Measurements from ENCODE around the gene SPEF2. TPM values are rescaled to one million over a fixed set of nuclear protein-coding genes. Genes with fewer than 3 reads are reported as not detected.

SPEF2 gene
- total and polyA plus RNA-seq, 2 experiments from 2014 or later, result 0.17 to 0.21 TPM

- no peak for TF ChIP-seq REST (IDR thresholded peaks at IDR 0.05; ENCODE audit: unreplicated experiment)
- no peaks in the 10 kb centered on the region for H4K20me1 ChIP-seq (replicated peaks; ENCODE audit: insufficient read depth)
- no peaks in the 10 kb centered on the region for H3K4me1 ChIP-seq (ENCODE audit: insufficient read depth)
- H3F3A ChIP-seq (replicated peaks; ENCODE audit: low read depth), result no peaks in the 10 kb centered on the region
- Mint-ChIP-seq H3K27me3 (ENCODE audit: insufficient read depth, low read depth, poor library complexity) (peaks cover 2% of the 10 kb centered on the region), H3K4me3 (no peak overlapping the region), H3K36me3 (ENCODE audit: low read depth) (no peaks in the 10 kb centered on the region), H3K4me1 (no peaks in the 10 kb centered on the region), H3K27ac (no peak overlapping the region), H3K9me3 (peaks cover 4% of the 10 kb centered on the region; the same call in 2 of the 3 replicates)
- DNase-seq (ENCODE audit: low spot score) (no peak), ATAC-seq (no peak)
- H3K27me3 ChIP-seq (ENCODE audit: insufficient read depth), result no peaks in the 10 kb centered on the region
- H3K4me2 ChIP-seq, result no peak overlapping the region
- H3K27ac ChIP-seq (ENCODE audit: low read depth), result no peak overlapping the region
- H3K79me2 ChIP-seq (replicated peaks; ENCODE audit: insufficient read depth), result no peaks in the 10 kb centered on the region
- no peak overlapping the region for H3K4me3 ChIP-seq
- H2AFZ ChIP-seq, result no peak overlapping the region
- H3K36me3 ChIP-seq (ENCODE audit: insufficient read depth), result no peaks in the 10 kb centered on the region
- no peaks in the 10 kb centered on the region; the same call in 1 of the 2 replicates for H3K9me2 ChIP-seq (ENCODE audit: insufficient read depth)
These were observed 8.4 kb downstream of the SPEF2 start for GRCh38 chr5:35626108-35626507.

- Histone ChIP-seq H4K20me1 (replicated peaks; ENCODE audit: insufficient read depth) (no peaks in the 10 kb centered on the region), H3K4me2 (no peak overlapping the region), H3K27me3 (ENCODE audit: insufficient read depth) (no peaks in the 10 kb centered on the region), H3F3A (replicated peaks; ENCODE audit: low read depth) (no peaks in the 10 kb centered on the region), H3K27ac (ENCODE audit: low read depth) (no peak overlapping the region), H3K4me1 (ENCODE audit: insufficient read depth) (no peaks in the 10 kb centered on the region), H2AFZ (no peak overlapping the region), H3K4me3 (no peak overlapping the region), H3K36me3 (ENCODE audit: insufficient read depth) (no peaks in the 10 kb centered on the region), H3K79me2 (replicated peaks; ENCODE audit: insufficient read depth) (no peaks in the 10 kb centered on the region), H3K9me2 (ENCODE audit: insufficient read depth) (no peaks in the 10 kb centered on the region; the same call in 1 of the 2 replicates)
- no peak overlapping the region for H3K27ac Mint-ChIP-seq
- no peaks in the 10 kb centered on the region for H3K4me1 Mint-ChIP-seq
- H3K27me3 Mint-ChIP-seq (ENCODE audit: insufficient read depth, low read depth, poor library complexity), result peaks cover 2% of the 10 kb centered on the region
- ATAC-seq, result no peak
- H3K4me3 Mint-ChIP-seq, result no peak overlapping the region
- H3K9me3 Mint-ChIP-seq, result peaks cover 4% of the 10 kb centered on the region; the same call in 2 of the 3 replicates
- no peaks in the 10 kb centered on the region for H3K36me3 Mint-ChIP-seq (ENCODE audit: low read depth)
- no peak for DNase-seq (ENCODE audit: low spot score)
- TF ChIP-seq CTCF (conservative IDR thresholded peaks at IDR 0.05; ENCODE audit: low read depth in 2 of 2) (no peak), ETS1 (IDR thresholded peaks at IDR 0.05) (no peak), CREB1 (CRISPR knock-in tag; IDR thresholded peaks at IDR 0.05; ENCODE audit: low read depth) (no peak)
- TF ChIP-seq, protein P1, sequence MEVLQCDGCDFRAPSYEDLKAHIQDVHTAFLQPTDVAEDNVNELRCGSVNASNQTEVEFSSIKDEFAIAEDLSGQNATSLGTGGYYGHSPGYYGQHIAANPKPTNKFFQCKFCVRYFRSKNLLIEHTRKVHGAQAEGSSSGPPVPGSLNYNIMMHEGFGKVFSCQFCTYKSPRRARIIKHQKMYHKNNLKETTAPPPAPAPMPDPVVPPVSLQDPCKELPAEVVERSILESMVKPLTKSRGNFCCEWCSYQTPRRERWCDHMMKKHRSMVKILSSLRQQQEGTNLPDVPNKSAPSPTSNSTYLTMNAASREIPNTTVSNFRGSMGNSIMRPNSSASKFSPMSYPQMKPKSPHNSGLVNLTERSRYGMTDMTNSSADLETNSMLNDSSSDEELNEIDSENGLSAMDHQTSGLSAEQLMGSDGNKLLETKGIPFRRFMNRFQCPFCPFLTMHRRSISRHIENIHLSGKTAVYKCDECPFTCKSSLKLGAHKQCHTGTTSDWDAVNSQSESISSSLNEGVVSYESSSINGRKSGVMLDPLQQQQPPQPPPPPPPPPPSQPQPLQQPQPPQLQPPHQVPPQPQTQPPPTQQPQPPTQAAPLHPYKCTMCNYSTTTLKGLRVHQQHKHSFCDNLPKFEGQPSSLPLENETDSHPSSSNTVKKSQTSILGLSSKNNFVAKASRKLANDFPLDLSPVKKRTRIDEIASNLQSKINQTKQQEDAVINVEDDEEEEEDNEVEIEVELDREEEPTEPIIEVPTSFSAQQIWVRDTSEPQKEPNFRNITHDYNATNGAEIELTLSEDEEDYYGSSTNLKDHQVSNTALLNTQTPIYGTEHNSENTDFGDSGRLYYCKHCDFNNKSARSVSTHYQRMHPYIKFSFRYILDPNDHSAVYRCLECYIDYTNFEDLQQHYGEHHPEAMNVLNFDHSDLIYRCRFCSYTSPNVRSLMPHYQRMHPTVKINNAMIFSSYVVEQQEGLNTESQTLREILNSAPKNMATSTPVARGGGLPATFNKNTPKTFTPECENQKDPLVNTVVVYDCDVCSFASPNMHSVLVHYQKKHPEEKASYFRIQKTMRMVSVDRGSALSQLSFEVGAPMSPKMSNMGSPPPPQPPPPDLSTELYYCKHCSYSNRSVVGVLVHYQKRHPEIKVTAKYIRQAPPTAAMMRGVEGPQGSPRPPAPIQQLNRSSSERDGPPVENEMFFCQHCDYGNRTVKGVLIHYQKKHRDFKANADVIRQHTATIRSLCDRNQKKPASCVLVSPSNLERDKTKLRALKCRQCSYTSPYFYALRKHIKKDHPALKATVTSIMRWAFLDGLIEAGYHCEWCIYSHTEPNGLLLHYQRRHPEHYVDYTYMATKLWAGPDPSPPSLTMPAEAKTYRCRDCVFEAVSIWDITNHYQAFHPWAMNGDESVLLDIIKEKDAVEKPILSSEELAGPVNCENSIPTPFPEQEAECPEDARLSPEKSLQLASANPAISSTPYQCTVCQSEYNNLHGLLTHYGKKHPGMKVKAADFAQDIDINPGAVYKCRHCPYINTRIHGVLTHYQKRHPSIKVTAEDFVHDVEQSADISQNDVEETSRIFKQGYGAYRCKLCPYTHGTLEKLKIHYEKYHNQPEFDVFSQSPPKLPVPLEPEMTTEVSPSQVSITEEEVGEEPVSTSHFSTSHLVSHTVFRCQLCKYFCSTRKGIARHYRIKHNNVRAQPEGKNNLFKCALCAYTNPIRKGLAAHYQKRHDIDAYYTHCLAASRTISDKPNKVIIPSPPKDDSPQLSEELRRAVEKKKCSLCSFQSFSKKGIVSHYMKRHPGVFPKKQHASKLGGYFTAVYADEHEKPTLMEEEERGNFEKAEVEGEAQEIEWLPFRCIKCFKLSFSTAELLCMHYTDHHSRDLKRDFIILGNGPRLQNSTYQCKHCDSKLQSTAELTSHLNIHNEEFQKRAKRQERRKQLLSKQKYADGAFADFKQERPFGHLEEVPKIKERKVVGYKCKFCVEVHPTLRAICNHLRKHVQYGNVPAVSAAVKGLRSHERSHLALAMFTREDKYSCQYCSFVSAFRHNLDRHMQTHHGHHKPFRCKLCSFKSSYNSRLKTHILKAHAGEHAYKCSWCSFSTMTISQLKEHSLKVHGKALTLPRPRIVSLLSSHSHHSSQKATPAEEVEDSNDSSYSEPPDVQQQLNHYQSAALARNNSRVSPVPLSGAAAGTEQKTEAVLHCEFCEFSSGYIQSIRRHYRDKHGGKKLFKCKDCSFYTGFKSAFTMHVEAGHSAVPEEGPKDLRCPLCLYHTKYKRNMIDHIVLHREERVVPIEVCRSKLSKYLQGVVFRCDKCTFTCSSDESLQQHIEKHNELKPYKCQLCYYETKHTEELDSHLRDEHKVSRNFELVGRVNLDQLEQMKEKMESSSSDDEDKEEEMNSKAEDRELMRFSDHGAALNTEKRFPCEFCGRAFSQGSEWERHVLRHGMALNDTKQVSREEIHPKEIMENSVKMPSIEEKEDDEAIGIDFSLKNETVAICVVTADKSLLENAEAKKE (CRISPR knock-in tag; IDR thresholded peaks at IDR 0.05), result no peak
These were observed 8.9 kb downstream of the SPEF2 start for GRCh38 chr5:35626553-35626952.
